Measurements from ENCODE around the gene CDCA4.
A peak's percentile ranks its signal among the peaks of the same experiment; 100 is the strongest.
"Not testable (repeated sequence)": the region's sequence is repeated elsewhere in the genome, so short reads cannot be mapped to it uniquely, and the experiment has no call there.

Gene CDCA4

DNA sequence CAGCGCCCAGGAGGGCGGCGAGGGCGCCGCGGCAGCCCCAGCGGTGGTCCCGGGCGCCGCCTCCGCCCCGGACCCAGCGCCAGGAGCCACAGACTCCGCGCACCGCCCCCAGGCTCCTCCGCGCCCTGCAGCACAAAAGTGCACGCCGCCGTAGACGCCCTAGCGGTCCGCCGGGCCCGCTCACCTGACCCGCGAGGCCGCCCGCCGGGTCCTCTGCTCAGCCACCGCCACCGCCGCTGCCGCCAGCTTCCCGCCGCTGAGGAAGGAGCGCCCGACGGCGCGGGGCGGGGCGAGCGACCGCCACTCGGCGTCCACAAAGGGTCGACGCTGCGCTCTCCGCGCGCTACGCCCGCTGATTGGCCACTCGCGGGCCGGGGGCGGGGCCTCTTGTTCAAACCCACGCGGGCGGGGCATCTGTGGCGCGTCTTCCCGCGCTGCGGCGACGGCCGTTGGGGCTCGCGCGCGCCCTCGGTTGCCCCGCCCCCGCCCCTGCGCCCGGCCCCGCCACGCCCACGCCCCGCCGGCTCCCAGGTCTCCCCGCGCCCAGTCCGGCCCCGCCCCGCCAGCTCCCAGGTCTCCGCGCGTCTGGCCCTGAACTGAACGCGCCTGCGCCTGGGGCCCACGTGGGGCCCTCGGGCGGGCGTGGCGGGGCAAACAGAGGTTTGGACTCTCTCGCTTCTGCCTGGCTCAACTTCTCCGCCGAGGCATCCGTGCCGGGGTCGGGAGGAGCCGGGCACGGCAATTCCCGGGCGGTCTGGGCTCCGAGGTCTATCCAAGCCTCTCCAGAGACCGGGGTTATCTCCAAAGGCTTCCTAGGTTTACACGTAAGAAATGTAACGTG is at the start of gene CDCA4:
Gene CDCA4, minus strand, starts transcription at position 269 of the 841 bp plus-strand sequence. CDS start 9,154 bp downstream, outside the sequence.
- DNase-seq, result peak; percentile 98

DNA sequence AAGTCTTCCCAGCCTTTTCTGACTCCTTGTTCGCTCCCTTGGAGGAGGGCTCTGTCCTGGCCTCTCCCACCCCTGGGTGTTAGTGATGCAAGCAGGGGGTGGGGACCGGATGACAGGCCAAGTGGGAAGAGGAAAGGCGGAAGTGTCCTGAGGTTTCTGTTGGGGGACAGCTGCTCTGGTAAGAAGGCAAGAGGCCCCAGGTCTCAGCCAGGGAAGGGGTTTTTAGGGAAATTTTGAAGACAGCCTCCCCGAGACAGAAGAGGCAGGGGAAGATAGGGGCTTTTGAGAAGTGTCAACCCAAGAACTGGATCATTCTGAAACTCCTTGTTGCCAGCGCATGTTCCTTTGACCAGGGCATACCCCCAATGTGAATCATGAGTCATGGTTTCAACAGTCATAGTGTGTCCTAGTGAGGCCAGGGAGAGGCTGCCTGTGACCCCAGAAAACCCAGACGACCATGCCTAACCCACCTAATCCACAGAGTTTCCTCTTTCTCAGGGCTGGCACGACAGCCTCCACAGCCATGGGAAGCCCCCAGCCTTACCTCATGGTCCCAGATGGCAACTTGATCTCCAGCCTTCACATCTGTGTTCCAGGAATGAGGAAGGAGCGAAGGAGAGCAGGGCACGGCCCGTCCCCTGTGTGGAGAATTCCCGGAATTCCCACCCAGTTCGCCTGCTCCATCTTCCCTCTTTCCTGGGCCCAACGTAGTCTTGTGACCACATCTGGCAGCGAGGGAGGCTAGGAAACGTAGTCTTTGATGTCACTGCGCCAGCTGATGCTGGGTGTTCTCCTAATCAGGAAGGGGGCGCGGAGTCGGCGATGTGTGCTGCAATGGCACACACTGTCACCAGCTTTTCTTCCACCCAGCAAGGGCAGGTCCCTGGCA is 49.2 kb upstream of the CDCA4 start:
- DNase-seq, result no peak

DNA sequence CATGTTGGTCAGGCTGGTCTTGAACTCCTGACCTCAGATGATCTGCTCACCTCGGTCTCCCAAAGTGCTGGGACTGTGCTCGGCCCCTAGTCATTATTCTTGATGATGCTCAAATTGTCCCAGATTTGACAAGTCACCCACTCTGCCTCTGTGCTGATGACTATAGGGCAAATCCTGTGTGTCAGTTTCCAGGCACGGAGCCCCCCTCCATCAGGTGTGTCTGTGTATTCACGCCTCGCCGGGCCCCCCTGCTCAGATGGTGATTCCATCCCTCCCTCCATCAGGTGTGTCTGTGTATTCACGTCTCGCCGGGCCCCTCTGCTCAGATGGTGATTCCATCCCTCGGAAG is 48.6 kb upstream of the CDCA4 start:
- DNase-seq, result no peak

DNA sequence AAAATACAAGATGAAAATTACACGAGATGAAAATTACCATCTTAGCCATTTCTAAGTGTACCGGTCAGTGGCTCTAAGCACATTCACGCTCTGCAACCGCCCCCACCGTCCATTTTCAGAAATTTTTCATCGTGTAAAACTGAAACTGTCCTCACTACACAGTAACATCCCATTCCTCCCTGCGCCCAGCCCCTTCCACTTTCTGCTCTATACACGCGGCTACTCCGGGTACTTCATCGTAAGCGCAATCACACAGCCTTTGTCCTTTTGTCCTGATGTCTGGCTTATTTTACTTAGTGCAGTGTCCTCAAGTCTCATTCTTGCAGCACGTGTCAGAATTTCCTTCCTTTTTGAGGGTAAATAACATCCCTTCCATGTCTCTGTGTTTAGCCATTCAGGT is 47.9 kb upstream of the CDCA4 start:
- no peak for DNase-seq

DNA sequence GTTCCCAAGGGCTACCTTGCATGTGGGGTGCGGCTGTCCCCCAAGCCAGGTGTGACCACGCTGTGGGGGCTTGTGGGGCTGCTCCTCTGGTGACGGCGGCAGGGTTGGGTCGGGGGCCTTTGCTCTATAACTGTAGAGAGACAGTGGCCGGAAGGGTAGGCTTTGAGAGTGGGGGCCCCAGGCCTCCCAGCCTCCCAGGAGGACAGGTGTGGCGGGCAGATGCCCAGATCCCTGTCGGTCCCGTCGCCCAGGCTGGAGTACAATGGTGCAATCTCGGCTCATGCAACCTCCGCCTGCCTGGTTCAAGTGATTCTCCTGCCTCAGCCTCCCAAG is 47.1 kb upstream of the CDCA4 start:
- no peak for DNase-seq

DNA sequence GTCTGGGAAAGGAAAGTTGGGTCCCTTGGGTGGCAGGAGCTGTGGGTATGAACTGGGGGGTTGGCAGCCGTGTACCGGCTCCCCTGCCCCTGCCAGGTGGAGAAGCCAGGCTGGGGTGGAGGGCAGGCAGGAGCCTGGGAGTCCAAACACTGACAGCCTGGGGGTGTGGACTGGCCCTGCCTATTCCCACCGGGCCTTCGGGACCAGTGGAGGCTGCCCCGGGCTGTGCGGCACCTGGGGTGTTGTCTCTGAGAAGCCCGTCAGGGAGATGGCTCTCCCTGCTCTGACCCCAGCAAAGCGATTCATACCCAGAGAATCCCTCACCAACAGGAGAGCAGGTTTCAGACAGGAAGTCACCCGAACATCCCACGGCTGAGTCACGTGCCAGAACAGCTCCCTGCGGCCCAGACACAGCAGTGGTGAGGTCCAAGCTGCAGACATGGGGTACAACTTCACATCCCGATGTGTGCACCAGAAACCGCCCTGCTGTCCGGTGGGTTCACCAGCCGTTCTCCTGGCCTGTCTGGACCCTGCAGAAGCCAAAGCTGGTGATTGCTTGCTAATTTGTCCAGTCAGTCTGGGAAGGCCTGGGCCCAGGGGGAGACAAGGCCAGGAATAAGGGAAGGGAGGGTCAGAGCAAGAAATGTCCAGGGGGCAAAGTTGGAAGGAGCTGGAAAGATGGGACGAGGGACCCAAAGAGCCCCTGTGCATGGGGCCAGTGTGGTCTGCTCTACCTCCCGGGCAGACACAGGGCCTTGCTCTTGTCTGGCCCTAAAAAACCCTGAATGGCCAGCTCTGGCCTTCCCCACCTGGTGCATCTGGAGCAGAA is 46.5 kb upstream of the CDCA4 start:
- no peak for DNase-seq

DNA sequence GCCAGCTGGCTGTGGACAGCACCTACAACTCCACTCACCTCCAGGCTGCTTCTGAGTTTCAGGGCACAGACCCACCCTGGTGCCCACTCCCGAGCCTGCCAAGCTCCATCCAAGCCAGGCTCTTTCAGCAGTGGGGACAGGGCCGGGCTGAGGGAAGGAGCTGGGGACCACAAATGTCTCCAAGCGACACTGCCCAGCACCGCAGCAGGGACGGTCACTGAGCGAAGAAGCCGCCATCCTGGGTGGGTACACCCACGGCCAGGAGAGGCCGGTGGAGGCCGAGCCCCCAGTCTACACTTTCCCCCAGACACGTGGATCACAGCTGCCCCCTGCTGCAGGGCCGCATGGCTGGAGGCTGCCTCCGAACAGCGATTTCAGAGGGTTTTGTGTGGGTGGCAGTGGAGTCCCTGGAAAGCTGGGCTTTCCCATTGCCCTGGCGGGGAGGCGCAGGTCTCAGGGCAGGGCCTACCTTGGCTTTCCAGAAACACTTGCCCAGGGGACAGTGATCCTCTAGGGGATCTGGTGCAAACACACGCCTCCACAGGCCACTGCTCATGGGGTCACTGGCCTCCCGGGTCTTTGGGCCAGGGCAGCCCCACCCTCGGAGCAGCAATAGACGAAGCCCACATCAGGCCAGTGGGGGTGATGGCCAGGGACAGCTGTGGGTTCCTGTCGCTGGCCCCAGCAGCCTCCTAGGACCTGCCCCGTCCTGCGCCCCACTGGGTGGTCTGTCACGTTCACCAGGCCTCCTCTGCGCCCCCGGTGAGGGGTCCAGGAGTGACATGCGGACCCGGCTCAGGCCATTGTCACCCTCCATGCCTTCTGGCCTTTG is 45.6 kb upstream of the CDCA4 start:
- no peak for DNase-seq

DNA sequence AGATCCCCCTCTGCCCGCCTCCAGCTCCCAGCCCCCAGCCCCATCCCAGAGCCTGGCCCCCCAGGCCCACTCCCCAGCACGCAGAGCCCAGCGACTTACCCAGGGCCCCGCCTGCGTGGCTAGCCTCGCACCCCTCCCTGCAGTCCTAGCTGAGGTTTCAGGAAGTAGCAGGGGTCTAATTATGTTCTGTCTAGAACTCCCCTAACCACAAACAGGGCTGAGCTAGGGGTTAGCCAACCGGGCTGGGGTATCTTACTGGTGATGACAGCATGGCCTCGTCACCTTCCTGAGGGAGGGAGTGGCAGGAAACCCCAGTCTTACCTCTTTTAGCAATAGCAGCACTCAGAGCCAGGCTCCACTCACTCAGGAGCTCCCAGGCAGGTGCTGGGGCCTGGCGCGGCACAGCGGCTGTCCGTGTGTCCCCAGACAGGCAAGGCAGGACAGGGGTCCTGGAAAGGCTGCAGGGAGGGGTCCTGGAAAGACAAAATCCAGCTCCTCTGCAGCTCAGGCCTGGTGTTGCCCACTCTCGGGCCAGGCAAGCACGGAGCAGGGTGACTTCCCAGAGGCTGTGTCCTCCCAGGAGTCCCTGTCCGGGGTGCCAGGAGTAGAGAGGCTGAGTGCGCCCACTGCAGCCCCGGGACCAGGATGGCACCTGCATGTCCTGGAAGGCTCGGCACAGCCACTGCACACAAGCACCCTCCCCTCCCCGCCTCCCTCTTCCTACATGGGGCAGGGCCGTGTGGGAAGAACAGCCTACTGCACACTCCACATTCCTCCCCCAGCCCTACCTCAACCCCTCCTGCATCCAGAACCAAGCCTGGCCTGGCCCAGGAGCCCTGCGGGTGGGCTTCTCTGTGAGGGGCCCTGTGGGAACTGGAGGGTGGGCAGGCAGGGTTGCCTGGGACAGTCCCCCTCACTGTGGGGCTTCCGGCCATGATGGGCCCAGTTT is 44.7 kb upstream of the CDCA4 start, which contains the start of gene GPR132:
Gene GPR132, minus strand, starts transcription at position 151 of the 949 bp plus-strand sequence. CDS start 10,010 bp downstream, outside the sequence.
- DNase-seq, result no peak

DNA sequence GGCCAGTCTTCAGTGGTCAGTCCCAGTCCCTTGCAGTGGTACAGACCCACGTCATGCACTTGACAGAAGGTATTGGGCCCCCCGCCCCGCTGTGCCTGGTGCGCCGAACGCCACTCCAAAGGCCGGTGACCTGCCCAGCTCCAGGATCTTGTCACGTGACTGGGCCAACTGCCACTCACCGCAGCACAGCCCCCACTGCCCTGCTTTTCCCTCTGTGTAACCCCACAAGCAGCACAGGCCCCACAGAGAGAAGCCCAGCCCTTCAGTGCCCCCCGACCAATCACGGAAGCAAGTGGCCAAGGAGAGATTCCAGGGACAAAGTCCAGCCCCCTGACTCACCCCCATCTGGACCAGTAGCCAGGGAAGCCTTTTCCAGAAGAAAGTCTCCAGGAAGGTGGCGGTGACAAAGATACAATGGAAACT is 43.8 kb upstream of the CDCA4 start:
- no peak for DNase-seq

DNA sequence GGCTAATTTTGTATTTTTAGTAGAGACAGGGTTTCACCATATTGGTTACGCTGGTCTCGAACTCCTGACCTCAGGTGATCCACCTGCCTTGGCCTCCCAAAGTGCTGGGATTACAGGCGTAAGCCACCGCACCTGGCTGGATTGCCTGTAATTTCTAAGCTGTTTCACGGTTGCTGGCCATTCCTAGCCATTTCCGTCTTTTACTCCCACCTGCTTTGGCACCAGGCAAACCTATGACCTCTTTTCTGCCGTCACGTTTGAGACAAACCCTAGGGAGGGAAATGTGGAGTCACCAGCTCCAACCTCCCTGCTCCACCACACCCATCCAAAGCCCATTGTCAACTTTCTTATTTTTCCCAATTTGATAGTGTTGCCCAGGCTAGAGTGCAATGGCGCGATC is 43.1 kb upstream of the CDCA4 start:
- DNase-seq, result no peak

DNA sequence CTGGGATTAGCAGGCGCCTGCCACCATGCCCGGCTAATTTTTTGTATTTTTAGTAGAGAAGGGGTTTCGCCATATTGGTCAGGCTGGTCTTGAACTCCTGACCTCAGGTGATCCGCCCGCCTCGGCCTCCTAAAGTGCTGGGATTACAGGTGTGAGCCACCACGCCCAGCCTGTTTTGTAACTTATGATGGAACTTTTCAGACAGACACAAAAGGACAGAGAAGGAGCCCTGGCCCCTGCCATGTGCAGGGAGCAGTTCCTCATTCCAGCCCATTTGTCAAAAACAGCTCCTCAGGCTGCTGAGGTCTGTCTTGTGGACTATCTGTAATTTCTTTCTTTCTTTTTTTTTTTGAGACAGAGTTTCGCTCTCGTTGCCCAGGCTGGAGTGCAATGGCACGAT is 42.6 kb upstream of the CDCA4 start:
- DNase-seq, result not testable (repeated sequence)

DNA sequence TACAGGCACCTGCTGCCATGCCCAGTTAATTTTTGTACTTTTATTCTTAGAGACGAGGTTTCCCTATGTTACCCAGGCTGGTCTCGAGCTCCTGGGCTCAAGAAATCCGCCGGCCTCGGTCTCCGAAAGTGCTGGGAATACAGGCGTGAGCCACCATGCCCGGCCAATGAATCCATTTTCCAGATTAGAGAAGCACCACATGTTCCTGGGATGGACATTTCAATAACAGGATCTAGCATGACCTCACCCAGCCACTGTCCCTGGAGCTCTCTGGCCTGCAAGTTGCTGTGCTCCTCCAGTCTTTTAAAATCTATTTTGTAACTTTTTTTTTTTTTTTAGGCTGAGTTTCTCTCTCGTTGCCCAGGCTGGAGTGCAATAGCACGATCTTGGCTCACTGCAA is 42.2 kb upstream of the CDCA4 start:
- DNase-seq, result no peak

DNA sequence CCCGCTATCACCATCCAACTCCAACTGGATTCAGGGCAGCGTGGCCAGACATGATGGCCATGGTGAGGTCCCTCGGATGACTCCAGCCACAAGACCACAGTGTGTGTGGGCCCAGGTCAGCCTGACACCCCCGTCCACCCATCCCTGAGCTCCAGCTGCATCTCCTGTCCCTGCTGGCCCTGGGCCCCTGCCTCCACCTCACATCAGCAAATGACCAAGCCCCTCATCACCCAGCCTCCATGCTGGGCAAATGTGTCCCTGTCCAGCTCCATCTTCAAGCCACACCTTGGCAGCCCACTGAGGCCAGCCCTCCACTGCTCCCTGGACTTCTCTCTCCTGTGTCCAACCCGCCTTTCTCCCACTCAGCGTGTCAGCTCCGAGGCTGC is 41.2 kb upstream of the CDCA4 start:
- DNase-seq, result no peak

DNA sequence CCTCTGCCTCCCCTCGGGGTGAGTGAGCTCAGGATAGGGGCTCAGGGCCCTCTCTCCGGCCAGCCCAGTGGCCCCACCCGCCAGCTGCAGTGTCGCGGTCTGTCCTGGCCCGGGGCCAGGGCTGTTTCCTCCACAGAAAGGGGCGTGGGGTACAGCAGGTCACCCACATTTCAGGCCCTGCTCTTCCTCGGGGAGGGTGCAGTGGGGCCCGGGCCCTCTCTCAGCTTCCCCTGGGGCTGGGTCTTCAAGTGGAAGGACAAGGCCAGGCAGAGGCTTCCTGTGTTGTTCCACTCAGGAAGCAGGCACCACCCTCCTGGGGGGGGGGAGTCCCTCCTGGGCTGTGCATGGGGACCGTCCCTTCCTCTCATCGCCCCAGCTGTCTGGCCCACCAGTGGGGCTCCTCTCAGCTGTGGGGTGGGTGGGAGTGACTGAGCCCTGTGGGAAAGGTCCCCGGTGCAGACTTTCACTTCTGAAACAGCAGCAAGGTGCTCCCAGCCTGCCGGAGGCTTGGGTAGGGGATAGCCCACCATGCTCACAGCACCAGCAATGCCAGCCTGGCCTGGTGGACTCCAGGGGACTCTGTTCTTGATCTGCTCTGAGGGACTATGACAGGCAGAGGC is 40.7 kb upstream of the CDCA4 start:
- no peak for DNase-seq

DNA sequence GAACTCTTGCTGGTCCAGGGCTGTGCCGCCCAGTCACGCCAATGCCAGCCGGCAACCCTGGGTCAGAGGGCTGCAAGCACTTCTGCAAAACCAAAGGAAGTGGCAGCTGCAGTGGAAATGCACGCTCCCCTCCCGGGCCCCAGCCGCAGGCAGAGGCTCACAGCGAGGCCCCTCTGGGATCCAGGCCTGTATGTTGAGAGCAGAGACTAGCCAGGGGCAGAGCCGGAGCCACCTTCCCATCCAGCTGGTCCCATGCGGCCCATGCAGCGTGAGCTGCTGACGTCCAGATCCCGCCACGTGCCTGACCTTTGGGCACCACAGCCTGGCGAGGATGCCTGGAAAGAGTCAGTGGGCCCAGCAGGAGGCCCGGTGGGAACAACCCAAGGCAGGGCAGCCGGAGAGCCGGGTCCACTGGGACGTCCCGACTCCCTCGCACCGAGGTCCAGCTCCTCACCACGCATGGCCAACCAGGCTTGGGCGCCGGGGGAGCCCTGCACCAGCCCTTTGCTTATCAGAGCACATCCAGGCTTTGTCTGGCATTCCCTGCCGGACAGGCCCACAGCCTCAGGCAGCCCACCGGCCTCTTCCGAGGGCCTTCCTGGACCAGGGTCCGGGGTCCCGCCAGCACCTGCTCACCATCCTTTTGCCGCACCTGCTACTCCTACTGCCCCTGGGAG is 40.0 kb upstream of the CDCA4 start:
- no peak for DNase-seq

DNA sequence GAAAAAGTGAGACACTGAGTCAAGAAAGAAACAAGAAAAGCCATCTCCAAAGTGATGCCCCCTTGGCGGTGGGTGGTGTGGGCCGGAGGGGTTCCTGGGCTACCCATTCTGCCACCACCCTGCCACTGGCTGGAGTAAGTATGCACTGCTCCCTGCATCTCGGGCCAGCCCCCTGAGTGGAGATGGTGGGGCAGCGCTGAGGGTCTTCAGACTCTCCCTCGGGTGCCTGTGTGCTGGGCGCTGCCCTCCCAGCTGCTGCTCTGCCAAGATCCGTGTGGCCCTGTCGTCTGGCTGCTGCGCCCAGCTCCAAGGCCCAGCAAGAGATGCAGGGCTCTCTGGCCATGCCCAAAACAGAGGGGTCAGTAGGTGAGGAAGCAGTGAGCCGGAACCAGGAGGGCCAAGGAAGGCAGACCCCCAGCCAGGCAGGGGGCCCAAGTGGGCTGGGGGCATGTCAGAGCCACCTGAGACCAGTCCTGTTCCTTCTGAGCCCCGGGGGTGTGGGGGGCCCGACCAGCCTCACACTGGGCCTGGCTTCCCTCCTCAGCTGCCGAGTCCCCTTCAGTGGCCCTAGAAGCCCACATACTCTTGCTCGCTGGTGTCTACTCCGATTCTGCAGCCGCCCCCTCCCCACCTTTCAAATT is 39.2 kb upstream of the CDCA4 start:
- no peak for DNase-seq

DNA sequence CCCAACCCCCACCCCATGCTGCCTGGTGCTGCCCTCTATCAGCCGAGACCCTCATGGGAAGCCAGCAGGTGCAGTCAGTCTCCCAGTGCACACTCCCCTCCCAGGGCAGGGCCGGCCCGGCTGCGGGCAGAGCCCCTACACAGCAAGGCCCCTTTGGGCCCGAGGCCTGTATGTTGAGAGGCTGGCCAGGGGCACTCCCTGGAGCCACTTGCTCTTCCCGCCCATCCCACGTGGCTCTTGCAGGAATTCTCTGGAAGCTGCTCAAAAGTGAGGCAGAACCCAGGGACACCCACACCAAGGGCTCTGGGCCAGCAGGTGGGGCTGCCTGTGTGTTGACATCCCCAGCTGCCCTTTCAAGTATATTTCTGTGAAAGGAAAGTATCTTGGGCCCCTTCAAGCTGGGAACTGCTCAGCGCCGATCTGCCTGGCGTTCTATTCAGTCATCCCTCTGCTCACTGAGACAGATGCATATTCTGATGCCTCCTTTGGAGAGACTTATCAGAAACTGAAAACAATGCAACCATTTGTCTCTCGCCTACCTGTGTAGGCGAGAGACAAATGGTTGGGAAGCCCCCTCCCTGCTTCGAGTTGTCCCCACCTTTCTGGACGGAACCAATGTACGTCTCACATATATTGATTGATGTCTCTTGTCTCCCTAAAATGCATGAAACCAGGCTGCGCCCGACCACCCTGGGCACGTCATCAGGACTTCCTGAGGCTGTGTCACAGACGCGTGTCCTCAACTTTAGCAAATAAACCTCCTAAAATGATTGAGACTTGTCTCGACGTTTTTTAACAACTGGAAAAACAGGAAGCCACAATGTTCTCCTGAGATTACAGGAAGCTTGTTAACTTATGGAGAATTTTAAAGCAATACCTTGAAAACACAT is 38.4 kb upstream of the CDCA4 start:
- DNase-seq, result no peak

DNA sequence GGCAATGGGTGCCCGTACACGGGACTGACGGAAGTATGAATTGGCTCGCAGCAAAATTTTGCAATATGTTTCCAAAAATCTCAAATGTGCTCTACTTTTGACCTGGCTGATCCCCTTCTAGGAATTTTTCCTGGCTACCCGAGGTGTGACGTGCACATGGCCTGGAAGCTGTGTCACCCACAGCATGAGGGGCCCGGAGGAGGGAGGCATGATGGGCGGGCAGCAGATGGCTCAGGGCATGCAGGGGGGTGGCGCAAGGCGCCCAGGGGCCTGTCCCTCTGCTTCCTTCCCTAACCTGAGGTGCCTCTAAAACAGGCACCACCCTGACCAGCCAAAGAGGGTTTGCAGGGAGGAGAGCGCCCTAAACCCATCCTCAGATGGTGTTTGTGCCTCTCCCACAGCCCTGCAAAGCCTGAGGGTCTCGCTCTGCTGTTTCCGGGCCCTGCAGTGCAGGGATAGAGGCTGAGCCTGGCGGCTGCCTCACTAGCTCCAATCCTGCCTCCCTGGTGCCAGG is 37.7 kb upstream of the CDCA4 start:
- no peak for DNase-seq

Data from NCI-H510A (cell line).